Loucy (cell line): ENCODE results near the gene CFAP54.

Experiments used
- H2AFZ ChIP-seq: fragments of 200-600 bp; sonication (generic); 2 replicates; pipeline ENCODE4 v1.6.0; 2016; ENCODE audit warnings: antibody characterized with exemption, mild to moderate bottlenecking, low read length, moderate library complexity
- H3F3A ChIP-seq: fragments of 200-600 bp; 2 replicates; pipeline ENCODE4 v1.6.0; 2016; ENCODE audit warnings: antibody characterized with exemption, low read depth, mild to moderate bottlenecking
- H3K27me3 ChIP-seq: fragments of 200-600 bp; sonication (generic); 2 replicates; pipeline ENCODE4 v1.6.1; 2014; ENCODE audit warnings: low read length, mild to moderate bottlenecking; ENCODE audit not compliant: insufficient read depth, poor library complexity, severe bottlenecking
- H3K36me3 ChIP-seq: fragments of 200-600 bp; sonication (generic); 2 replicates; pipeline ENCODE4 v1.6.1; 2016; ENCODE audit warnings: low read length; ENCODE audit not compliant: insufficient read depth
- H3K4me1 ChIP-seq: fragments of 200-600 bp; sonication (generic); 2 replicates; pipeline ENCODE4 v1.5.1; 2014; ENCODE audit warnings: low read length, mild to moderate bottlenecking; ENCODE audit not compliant: insufficient read depth, poor library complexity, severe bottlenecking
- H3K4me2 ChIP-seq: fragments of 200-600 bp; sonication (generic); 2 replicates; pipeline ENCODE4 v1.6.0; 2014; ENCODE audit warnings: antibody characterized with exemption, low read length, low read depth, mild to moderate bottlenecking; ENCODE audit not compliant: poor library complexity, severe bottlenecking
- H3K4me3 ChIP-seq: fragments of 200-600 bp; sonication (generic); 2 replicates; pipeline ENCODE4 v1.5.1; 2014; ENCODE audit warnings: low read length, mild to moderate bottlenecking, mixed read lengths; ENCODE audit not compliant: poor library complexity, severe bottlenecking
- H3K79me2 ChIP-seq: fragments of 200-600 bp; sonication (generic); 2 replicates; pipeline ENCODE4 v1.6.1; 2014; ENCODE audit warnings: low read length; ENCODE audit not compliant: insufficient read depth
- H3K9ac ChIP-seq: fragments of 200-600 bp; sonication (generic); 2 replicates; pipeline ENCODE4 v1.6.0; 2014; ENCODE audit warnings: mild to moderate bottlenecking, low read depth, low read length, moderate library complexity; ENCODE audit not compliant: poor library complexity, severe bottlenecking
- H3K9me2 ChIP-seq: fragments of 200-600 bp; sonication (generic); replicated peaks from 2 replicates; pipeline ENCODE4 v1.6.1; 2016; ENCODE audit warnings: low read depth, low read length, mixed read lengths
- H3K9me3 ChIP-seq: fragments of 200-600 bp; sonication (generic); 2 replicates; pipeline ENCODE4 v1.6.1; 2014; ENCODE audit warnings: mild to moderate bottlenecking, antibody characterized with exemption, low read length, low read depth; ENCODE audit not compliant: insufficient read depth
- H4K20me1 ChIP-seq: fragments of 200-600 bp; sonication (generic); 2 replicates; pipeline ENCODE4 v1.6.0; 2014; ENCODE audit warnings: antibody characterized with exemption, low read length, mild to moderate bottlenecking; ENCODE audit not compliant: insufficient read depth, poor library complexity, severe bottlenecking
- CTCF ChIP-seq: fragments of 200-600 bp; sonication (generic); conservative IDR thresholded peaks from 2 replicates; pipeline ENCODE4 v1.5.1; 2014; ENCODE audit warnings: mild to moderate bottlenecking, antibody characterized with exemption, low read length
- EZH2phosphoT487 ChIP-seq: fragments of 200-600 bp; IDR thresholded peaks from 2 replicates; pipeline ENCODE4 v1.6.1; 2018; ENCODE audit warnings: antibody characterized with exemption, mild to moderate bottlenecking, moderate library complexity, borderline replicate concordance

The CFAP54 gene

GRCh38 chr12:96471368-96472050, 17.9 kb upstream of the CFAP54 start:
- Histone ChIP-seq H3F3A (no peaks in the 10 kb centered on the region), H3K9me2 (no peaks in the 10 kb centered on the region), H3K4me1 (no peaks in the 10 kb centered on the region), H3K36me3 (no peaks in the 10 kb centered on the region), H4K20me1 (no peaks in the 10 kb centered on the region), H3K79me2 (no peaks in the 10 kb centered on the region), H3K4me2 (no peak overlapping the region), H3K27me3 (no peaks in the 10 kb centered on the region), H3K9me3 (no peaks in the 10 kb centered on the region; the same call in 1 of the 2 replicates), H3K4me3 (no peak overlapping the region), H3K9ac (no peak overlapping the region), H2AFZ (no peak overlapping the region)
- TF ChIP-seq CTCF (no peak), EZH2phosphoT487 (no peak)

GRCh38 chr12:96472384-96472783, 17.0 kb upstream of the CFAP54 start:
- H3K4me2 ChIP-seq, result no peak overlapping the region
- no peak for TF ChIP-seq CTCF
- no peak for TF ChIP-seq EZH2phosphoT487
- no peaks in the 10 kb centered on the region for H4K20me1 ChIP-seq
- H3K27me3 ChIP-seq, result no peaks in the 10 kb centered on the region
- H3K79me2 ChIP-seq, result no peaks in the 10 kb centered on the region
- H3K9ac ChIP-seq, result no peak overlapping the region
- H3K4me1 ChIP-seq, result no peaks in the 10 kb centered on the region
- H3F3A ChIP-seq, result no peaks in the 10 kb centered on the region
- no peaks in the 10 kb centered on the region for H3K9me2 ChIP-seq
- H2AFZ ChIP-seq, result no peak overlapping the region
- H3K9me3 ChIP-seq, result no peaks in the 10 kb centered on the region; the same call in 1 of the 2 replicates
- no peak overlapping the region for H3K4me3 ChIP-seq
- H3K36me3 ChIP-seq, result no peaks in the 10 kb centered on the region

- H3K9me2 ChIP-seq, result no peaks in the 10 kb centered on the region
- no peak overlapping the region for H2AFZ ChIP-seq
- no peaks in the 10 kb centered on the region for H3K27me3 ChIP-seq
- H3K36me3 ChIP-seq, result no peaks in the 10 kb centered on the region
- no peak overlapping the region for H3K4me2 ChIP-seq
- H3K79me2 ChIP-seq, result no peaks in the 10 kb centered on the region
- no peak overlapping the region for H3K9ac ChIP-seq
- H3K4me3 ChIP-seq, result no peak overlapping the region
- H4K20me1 ChIP-seq, result no peaks in the 10 kb centered on the region
- H3K9me3 ChIP-seq, result no peaks in the 10 kb centered on the region; the same call in 1 of the 2 replicates
- H3F3A ChIP-seq, result no peaks in the 10 kb centered on the region
- H3K4me1 ChIP-seq, result no peaks in the 10 kb centered on the region
- no peak for TF ChIP-seq EZH2phosphoT487
- TF ChIP-seq CTCF, result no peak
Measured at GRCh38 chr12:96473394-96474093, 15.8 kb upstream of the CFAP54 start.
